ENCODE results near the gene GALNTL6.

- no peak for TF ChIP-seq CEBPB (IDR thresholded peaks at IDR 0.05; ENCODE audit: low read depth)
- TF ChIP-seq CTCF (IDR thresholded peaks at IDR 0.05 in 2 of 3, conservative IDR thresholded peaks at IDR 0.05 in 1 of 3; ENCODE audit: borderline replicate concordance in 1 of 3, insufficient read depth in 1 of 3, low read depth in 2 of 3, low read length in 2 of 3) = no peak
- no peak for TF ChIP-seq ZNF274 (IDR thresholded peaks at IDR 0.05; ENCODE audit: low read depth, low read length)
- no peak for TF ChIP-seq JUND (IDR thresholded peaks at IDR 0.05)
- TF ChIP-seq REST (IDR thresholded peaks at IDR 0.05; ENCODE audit: low read depth) = no peak
- no peak for TF ChIP-seq ELF1 (IDR thresholded peaks at IDR 0.05; ENCODE audit: borderline replicate concordance, low read depth)
- no peak for TF ChIP-seq POLR2AphosphoS5 (IDR thresholded peaks at IDR 0.05; ENCODE audit: low read depth, low read length)
- TF ChIP-seq FOSL1 (IDR thresholded peaks at IDR 0.05; ENCODE audit: low read depth) = no peak
- no peak for TF ChIP-seq MAX (IDR thresholded peaks at IDR 0.05)
Observed at GRCh38 chr4:172813359-172813923, 1000.2 kb downstream of the GALNTL6 start.
